PFSK-1 (cell line): Measurements from ENCODE around the gene CHEK2.

Experiments used
- FOXP2 ChIP-seq: optimal IDR thresholded peaks from 2 replicates; pipeline ENCODE3; 2011; ENCODE audit warnings: borderline replicate concordance, control low read depth, inconsistent platforms; ENCODE audit not compliant: insufficient read depth; ENCODE audit errors: extremely low read length, extremely low read depth
- POLR2AphosphoS5 ChIP-seq: IDR thresholded peaks from 2 replicates; pipeline ENCODE4 v1.6.1; 2012; ENCODE audit warnings: low read depth, mild to moderate bottlenecking, control low read depth, low read length, moderate library complexity
- REST ChIP-seq, 2 experiments: IDR thresholded peaks; 2 replicates each; pipeline versions ENCODE4 v1.6.1 to v1.8.0; 2011 to 2012; ENCODE audit warnings: low read depth in 2 of 2, low read length in 2 of 2, control low read depth in 1 of 2, inconsistent platforms in 1 of 2, mild to moderate bottlenecking in 1 of 2, moderate library complexity in 1 of 2; ENCODE audit not compliant: insufficient read depth in 1 of 2
- SIN3A ChIP-seq: IDR thresholded peaks from 2 replicates; pipeline ENCODE4 v1.6.1; 2012; ENCODE audit warnings: mild to moderate bottlenecking, low read length, moderate library complexity, borderline replicate concordance; ENCODE audit not compliant: insufficient read depth
- TAF1 ChIP-seq: IDR thresholded peaks from 2 replicates; pipeline ENCODE4 v1.6.1; 2012; ENCODE audit warnings: low read length, control low read depth, borderline replicate concordance; ENCODE audit not compliant: insufficient read depth

Gene CHEK2

GRCh38 chr22:28766628-28767027 lies 25.0 kb upstream of the CHEK2 start:
- no peak for TF ChIP-seq TAF1
- no peak for TF ChIP-seq FOXP2
- TF ChIP-seq REST (IDR thresholded peaks at IDR 0.05; ENCODE audit: insufficient read depth in 1 of 2, low read depth in 2 of 2, low read length in 2 of 2), result no peak
- no peak for TF ChIP-seq POLR2AphosphoS5
- TF ChIP-seq SIN3A, result no peak

GRCh38 chr22:28761449-28761755 lies 19.8 kb upstream of the CHEK2 start:
- TF ChIP-seq FOXP2 (no peak), REST (IDR thresholded peaks at IDR 0.05; ENCODE audit: insufficient read depth in 1 of 2, low read depth in 2 of 2, low read length in 2 of 2) (no peak), SIN3A (no peak), TAF1 (no peak), POLR2AphosphoS5 (no peak)

GRCh38 chr22:28759861-28760560 lies 18.4 kb upstream of the CHEK2 start:
- no peak for TF ChIP-seq SIN3A
- TF ChIP-seq TAF1, result no peak
- TF ChIP-seq POLR2AphosphoS5, result no peak
- TF ChIP-seq REST (IDR thresholded peaks at IDR 0.05; ENCODE audit: insufficient read depth in 1 of 2, low read depth in 2 of 2, low read length in 2 of 2), result no peak
- TF ChIP-seq FOXP2, result no peak

- TF ChIP-seq POLR2AphosphoS5 (no peak), FOXP2 (no peak), REST (IDR thresholded peaks at IDR 0.05; ENCODE audit: insufficient read depth in 1 of 2, low read depth in 2 of 2, low read length in 2 of 2) (no peak), SIN3A (no peak), TAF1 (no peak)
Observed at GRCh38 chr22:28750471-28750881, 8.9 kb upstream of the CHEK2 start.

GRCh38 chr22:28743852-28744251 lies 2.2 kb upstream of the CHEK2 start:
- TF ChIP-seq FOXP2 (no peak), SIN3A (no peak), POLR2AphosphoS5 (no peak), REST (IDR thresholded peaks at IDR 0.05; ENCODE audit: insufficient read depth in 1 of 2, low read depth in 2 of 2, low read length in 2 of 2) (no peak), TAF1 (no peak)
